ENCODE data around the gene TMEM263.
A peak's percentile ranks its signal among the peaks of the same experiment; 100 is the strongest.

The TMEM263 gene

GRCh38 chr12:106947461-106947860 is 8.2 kb upstream of the TMEM263 start:
- DNase-seq (ENCODE audit: low read depth in 2 of 2), result no peak

GRCh38 chr12:106950591-106950990 is 5.1 kb upstream of the TMEM263 start:
- DNase-seq (ENCODE audit: low read depth in 2 of 2), result no peak

DNA sequence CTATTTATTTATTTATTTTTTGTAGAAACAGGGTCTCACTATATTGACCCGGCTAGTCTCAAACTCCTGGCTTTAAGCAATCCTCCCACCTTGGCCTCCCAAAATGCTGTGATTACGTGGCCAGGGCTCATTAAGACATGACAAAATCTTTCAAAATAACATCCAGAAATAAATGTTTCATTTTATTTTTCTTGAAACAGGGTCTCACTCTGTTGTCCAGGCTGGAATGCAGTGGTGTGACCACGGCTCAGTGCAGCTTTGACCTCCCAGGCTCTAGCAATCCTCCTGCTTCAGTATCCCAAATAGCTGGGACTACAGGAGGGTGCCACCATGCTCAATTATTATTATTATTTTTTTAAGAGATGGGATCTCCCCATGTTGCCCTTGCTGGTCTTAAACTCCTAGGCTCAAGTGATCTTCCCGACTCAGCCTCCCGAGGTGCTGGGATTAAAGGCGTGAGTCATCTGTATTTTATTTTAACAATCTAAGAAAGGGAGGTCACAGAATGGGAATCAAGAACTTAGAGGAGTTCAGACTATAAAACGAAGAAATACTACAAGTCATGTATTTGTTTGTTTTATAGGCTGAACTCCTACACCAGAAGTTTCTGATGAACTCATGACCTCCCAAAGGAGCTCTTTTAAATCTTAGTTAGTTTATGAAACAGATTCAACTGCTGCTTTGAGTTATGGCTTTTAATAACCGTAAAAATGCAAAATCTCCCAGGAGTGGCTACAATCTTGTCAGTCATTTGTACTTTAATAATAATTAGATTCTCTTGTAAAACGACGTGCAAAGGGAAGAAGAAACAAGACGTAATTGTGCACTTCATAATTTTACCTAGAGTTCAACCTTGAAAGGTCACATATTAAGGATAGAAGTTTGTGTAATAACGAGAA is 2.1 kb upstream of the TMEM263 start:
- DNase-seq (ENCODE audit: low read depth in 2 of 2), result no peak

DNA sequence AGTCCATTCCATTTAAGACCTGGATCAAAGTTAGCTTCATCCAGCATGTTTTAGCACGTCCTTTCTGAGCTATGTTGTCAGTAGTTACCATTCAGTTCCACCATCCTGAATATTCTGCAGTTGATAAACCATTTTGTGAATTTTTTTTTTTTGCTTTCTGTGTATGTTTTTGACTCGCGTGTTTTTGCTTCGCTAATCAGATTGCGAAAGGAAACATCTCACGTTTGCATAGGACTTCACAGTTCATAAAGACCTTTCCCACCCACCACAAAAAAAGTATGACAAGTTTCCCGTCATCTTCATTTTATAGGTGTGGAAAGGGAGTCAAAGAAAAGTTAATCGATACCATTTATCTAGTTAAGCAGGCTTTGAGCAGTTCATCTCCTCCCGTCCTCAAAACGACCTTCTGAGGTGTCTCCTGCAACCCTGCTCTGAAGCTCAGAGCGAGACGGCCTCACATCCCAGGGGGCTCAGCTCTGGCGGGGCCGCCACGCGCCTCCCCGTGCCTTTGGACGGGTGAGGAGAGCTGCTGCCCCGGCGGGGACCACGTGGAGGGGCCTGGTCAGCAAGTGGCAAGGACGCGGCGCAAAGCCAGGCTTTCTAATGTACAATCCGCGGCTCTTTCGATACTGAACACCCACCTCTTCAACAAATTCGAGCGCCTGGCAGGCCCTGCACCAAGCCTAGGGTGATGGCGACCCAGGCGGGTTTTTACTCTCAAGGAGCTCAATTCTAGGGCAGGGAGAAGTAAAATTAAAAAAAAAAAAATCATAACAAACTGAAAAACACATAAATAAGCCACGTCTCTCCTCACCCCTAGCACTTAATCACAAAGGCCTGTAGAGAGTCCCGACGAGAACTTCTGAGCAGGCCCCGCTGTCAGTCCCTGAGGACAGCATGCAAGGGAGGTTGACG is 988 bp upstream of the TMEM263 start:
- no peak for DNase-seq (ENCODE audit: low read depth in 2 of 2)

- peak; percentile 5 to 23 for DNase-seq (ENCODE audit: low read depth in 2 of 2)
Measured at GRCh38 chr12:106956048-106956578, 406 bp downstream of the TMEM263 start.

DNA sequence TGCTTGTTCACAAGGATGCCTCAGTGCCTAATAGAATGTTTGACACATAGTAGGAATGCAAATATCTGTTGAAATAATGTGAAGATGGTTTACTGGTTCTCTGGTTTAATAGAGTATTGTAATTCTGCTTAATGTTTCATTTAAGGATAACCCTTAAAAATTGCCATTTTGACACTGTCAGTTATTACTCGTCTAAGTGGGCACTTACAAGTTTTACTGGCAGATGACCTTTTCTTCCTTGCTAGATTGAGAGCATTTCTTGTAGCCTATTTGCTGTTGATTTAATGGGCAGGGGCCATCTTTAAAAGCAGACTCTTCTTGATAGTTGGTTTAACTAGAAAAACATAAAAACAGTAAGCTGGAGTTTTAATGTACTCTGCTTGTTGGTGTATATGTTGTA is 1.9 kb downstream of the TMEM263 start:
- no peak for DNase-seq (ENCODE audit: low read depth in 2 of 2)

DNA sequence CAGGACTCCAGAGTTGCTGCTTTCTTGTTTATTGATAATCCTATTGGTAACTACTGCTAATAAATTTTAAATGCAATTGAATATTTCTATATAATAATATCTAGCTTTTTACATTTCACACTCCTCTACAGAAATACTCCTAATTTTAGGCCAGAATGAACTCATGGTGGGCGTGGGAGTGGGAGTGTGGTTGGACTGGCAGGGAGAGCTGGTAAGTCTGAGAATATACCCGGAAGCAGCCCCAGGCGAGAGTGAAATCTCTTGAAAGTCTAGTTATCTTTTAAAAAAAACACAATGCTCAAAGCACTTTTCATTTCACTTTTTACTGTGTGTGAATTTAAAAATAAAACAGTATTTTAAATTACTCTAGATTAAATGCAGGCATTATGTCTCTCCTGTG is 4.7 kb downstream of the TMEM263 start:
- no peak for DNase-seq (ENCODE audit: low read depth in 2 of 2)

GRCh38 chr12:106962286-106962685 is 6.6 kb downstream of the TMEM263 start:
- DNase-seq (ENCODE audit: low read depth in 2 of 2), result no peak

GRCh38 chr12:106964526-106964925 is 8.8 kb downstream of the TMEM263 start:
- no peak for DNase-seq (ENCODE audit: low read depth in 2 of 2)

- DNase-seq (ENCODE audit: low read depth in 2 of 2), result no peak
Measured at GRCh38 chr12:106971065-106971464, 15.4 kb downstream of the TMEM263 start.

DNA sequence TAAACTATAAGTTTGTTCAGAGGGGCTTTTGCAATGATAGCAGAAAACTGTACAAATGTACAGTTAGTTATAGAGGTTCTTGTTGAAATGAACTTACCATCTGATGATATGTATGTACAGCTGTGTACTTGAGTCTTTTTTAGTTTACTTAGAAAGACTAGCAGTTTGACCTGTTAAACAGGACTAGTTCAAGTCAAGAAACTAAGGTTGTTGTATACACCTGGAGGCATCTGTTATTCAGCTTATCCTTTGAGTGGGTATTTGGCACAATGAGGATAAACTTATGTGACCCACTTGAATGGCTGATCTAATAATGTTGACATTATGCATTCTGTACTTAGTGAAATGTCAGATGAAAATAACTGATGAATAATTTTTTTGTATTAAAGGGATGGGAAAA is 17.8 kb downstream of the TMEM263 start:
- DNase-seq (ENCODE audit: low read depth in 2 of 2), result no peak

DNA sequence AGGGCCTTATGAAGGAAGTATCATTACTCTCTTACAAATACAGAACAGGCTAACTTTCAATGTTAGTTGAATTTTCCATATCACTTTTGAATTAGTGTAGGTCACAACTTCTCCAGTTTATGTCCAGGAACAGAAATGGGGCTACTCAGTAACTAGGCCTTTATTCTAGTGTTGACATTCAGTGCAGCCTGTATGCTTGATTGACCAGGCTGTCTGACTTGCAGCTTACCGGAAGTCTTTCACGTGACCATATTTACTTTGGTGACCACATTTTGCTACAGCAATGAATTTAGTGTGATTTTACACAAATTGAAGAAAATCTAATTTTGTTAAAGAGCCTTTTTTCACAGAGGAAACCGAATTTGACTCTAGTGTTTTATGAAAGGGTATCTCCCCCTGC is 18.8 kb downstream of the TMEM263 start:
- no peak for DNase-seq (ENCODE audit: low read depth in 2 of 2)

GRCh38 chr12:106975098-106975497 is 19.4 kb downstream of the TMEM263 start:
- no peak for DNase-seq (ENCODE audit: low read depth in 2 of 2)

- DNase-seq (ENCODE audit: low read depth in 2 of 2), result no peak
Measured at GRCh38 chr12:106975993-106976658, 20.4 kb downstream of the TMEM263 start.

- no peak for DNase-seq (ENCODE audit: low read depth in 2 of 2)
Measured at GRCh38 chr12:106976668-106977067, 21.0 kb downstream of the TMEM263 start.

DNA sequence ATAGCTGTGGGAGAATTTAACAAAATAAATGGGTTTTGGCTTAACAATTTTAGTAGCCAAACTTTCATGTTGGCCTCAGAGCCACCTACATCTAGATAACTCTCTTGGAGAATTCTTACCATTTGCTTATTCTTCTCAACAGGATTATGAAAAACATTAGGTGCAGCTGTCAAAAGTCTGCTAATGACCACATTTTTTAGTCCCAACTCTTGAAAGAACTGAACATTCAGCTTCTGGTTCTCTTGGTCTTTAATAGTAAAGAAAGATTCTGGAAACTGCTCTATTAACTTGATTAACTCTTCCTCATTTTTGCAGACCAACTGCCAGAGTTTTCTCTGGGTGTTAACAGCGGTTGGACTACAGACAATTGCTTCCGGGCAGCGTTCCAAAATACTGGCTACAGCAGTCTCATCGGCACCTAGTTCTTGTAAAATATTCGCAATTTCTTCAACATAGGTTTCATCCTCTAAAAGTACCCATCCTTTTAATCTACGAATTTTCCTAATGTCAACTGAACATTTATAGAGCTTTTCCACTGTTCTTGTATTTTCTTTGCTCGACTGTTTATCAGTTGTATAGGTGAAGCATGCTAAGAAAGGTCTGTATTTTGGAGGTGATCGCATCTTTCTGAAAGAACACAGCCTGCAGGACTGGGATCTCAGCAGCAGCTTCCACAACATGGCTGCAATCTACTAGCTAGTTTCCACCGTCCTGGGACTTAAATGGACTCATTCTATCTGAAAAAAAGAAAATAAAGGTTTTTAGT is 22.5 kb downstream of the TMEM263 start:
- no peak for DNase-seq (ENCODE audit: low read depth in 2 of 2)

GRCh38 chr12:106980944-106981343 is 25.2 kb downstream of the TMEM263 start:
- no peak for DNase-seq (ENCODE audit: low read depth in 2 of 2)

DNA sequence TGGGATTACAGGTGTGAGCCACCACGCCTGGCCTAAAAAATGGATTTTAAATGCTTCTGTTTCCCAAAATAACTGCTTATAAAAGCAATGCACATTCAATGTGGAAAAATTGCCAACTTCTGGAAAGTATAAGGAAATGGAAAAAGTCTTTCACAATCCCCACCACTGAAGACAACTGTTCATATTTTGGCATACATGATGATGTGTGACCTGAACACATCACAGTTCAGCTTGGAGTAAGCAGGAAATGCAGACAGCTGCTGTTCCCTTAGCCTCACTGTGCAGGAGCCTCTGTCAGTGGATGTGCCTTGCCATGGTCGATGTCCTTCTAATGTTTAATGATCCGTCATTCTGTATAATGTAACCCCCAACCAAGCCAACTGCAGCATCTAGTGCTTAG is 26.1 kb downstream of the TMEM263 start:
- DNase-seq (ENCODE audit: low read depth in 2 of 2), result no peak

GRCh38 chr12:106982229-106982628 is 26.5 kb downstream of the TMEM263 start:
- DNase-seq (ENCODE audit: low read depth in 2 of 2), result no peak

DNA sequence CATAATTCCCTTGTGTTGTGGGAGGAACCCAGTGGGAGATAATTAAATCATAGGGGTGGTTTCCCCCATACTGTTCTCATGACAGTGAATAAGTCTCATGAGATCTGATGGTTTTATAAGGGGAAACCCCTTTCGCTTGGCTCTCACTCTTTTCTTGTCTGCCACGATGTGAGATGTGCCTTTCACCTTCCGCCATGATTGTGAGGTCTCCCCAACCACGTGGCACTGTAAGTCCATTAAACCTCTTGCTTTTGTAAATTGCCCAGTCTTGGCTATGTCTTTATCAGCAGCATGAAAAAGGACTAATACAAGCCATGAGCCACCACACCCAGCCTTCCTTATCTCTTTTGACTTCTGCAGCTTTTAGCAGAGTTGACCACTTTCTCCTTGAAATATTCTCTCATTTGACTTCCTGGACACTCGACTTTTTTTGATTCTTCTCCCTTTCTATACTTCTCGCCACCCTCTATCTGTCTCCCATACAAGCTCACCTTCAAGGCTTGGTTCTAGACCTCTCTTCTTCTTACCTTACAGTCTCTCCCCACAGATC is 29.0 kb downstream of the TMEM263 start:
- no peak for DNase-seq (ENCODE audit: low read depth in 2 of 2)

- no peak for DNase-seq (ENCODE audit: low read depth in 2 of 2)
Measured at GRCh38 chr12:106985479-106985878, 29.8 kb downstream of the TMEM263 start.

Data from stimulated activated CD4-positive, alpha-beta T cell treated with anti-CD3 and anti-CD28 coated beads, Interleukin-1b, Interleukin-23, amount 100 ng/mL, for 1 hour (primary cell).